ENCODE measurements around the gene MT1F. TPM values are rescaled to one million over a fixed set of nuclear protein-coding genes. Genes with fewer than 3 reads are reported as not detected.

The MT1F gene
- total RNA-seq, 2 experiments from 2014 or later: 7.0 to 7.1 TPM

- POLR2A ChIA-PET: no interaction called here
- no peaks in the 10 kb centered on the region for H3K9me3 Mint-ChIP-seq (ENCODE audit: low read depth)
Measured at GRCh38 chr16:56645311-56645710, 12.4 kb upstream of the MT1F start.

GRCh38 chr16:56645838-56646237 is 11.9 kb upstream of the MT1F start:
- Mint-ChIP-seq H3K27ac (no peak overlapping the region), H3K27me3 (peaks cover 32% of the 10 kb centered on the region), H3K9me3 (ENCODE audit: low read depth) (no peaks in the 10 kb centered on the region), H3K36me3 (ENCODE audit: low read depth) (no peaks in the 10 kb centered on the region), H3K4me1 (peaks cover 20% of the 10 kb centered on the region), H3K4me3 (no peak overlapping the region)
- ChIA-PET CTCF (interaction anchor here (1.5 to 2.6 kb wide), 2 partner anchors 45 to 69 kb away, joined by 3 to 7 read pairs; no protein-coding TSS in a partner anchor), POLR2A (interaction anchor here (0.7 kb wide), 1 partner anchor 143 kb away, joined by 3 read pairs; no protein-coding TSS in a partner anchor)
- ATAC-seq (no peak), DNase-seq (no peak)
- intact Hi-C loops (cut with DNase I, micrococcal nuclease): no loop called here

More at GRCh38 chr16:56645311-56645710, 12.4 kb upstream of the MT1F start:
- CTCF ChIA-PET: interaction anchor here (1.5 to 2.6 kb wide), 2 partner anchors 45 to 68 kb away, joined by 3 to 7 read pairs; no protein-coding TSS in a partner anchor
- H3K4me1 Mint-ChIP-seq: peaks cover 20% of the 10 kb centered on the region
- H3K27ac Mint-ChIP-seq: no peak overlapping the region
- H3K36me3 Mint-ChIP-seq (ENCODE audit: low read depth): no peaks in the 10 kb centered on the region
- intact Hi-C loops (cut with DNase I, micrococcal nuclease): no loop called here
- peaks cover 37% of the 10 kb centered on the region for H3K27me3 Mint-ChIP-seq
- ATAC-seq (no peak), DNase-seq (no peak)
- no peak overlapping the region for H3K4me3 Mint-ChIP-seq

GRCh38 chr16:56647641-56648431 is 9.9 kb upstream of the MT1F start:
- no peak overlapping the region for H3K27ac Mint-ChIP-seq
- no peaks in the 10 kb centered on the region for H3K9me3 Mint-ChIP-seq (ENCODE audit: low read depth)
- ChIA-PET POLR2A (no interaction called here), CTCF (no interaction called here)
- no peaks in the 10 kb centered on the region for H3K36me3 Mint-ChIP-seq (ENCODE audit: low read depth)
- H3K27me3 Mint-ChIP-seq: peaks cover 31% of the 10 kb centered on the region
- intact Hi-C loops (cut with DNase I, micrococcal nuclease): no loop called here
- H3K4me1 Mint-ChIP-seq: peaks cover 14% of the 10 kb centered on the region
- DNase-seq (no peak), ATAC-seq (no peak)
- H3K4me3 Mint-ChIP-seq: no peak overlapping the region

- peaks cover 31% of the 10 kb centered on the region for H3K27me3 Mint-ChIP-seq
- peaks cover under 1% of the 10 kb centered on the region for H3K4me1 Mint-ChIP-seq
- CTCF ChIA-PET: interaction anchor here (0.6 kb wide), 1 partner anchor 46 kb away, joined by 3 read pairs; no protein-coding TSS in a partner anchor
- POLR2A ChIA-PET: no interaction called here
- intact Hi-C loops (cut with DNase I, micrococcal nuclease): no loop called here
- DNase-seq: no peak
- H3K36me3 Mint-ChIP-seq (ENCODE audit: low read depth): no peaks in the 10 kb centered on the region
- no peak overlapping the region for H3K4me3 Mint-ChIP-seq
- no peak for ATAC-seq
- H3K27ac Mint-ChIP-seq: no peak overlapping the region
- H3K9me3 Mint-ChIP-seq (ENCODE audit: low read depth): no peaks in the 10 kb centered on the region
Measured at GRCh38 chr16:56649271-56649670, 8.5 kb upstream of the MT1F start.

GRCh38 chr16:56649820-56650219 is 7.9 kb upstream of the MT1F start:
- ATAC-seq (no peak), DNase-seq (no peak)
- no peaks in the 10 kb centered on the region for H3K4me1 Mint-ChIP-seq
- ChIA-PET POLR2A (no interaction called here), CTCF (no interaction called here)
- no peaks in the 10 kb centered on the region for H3K9me3 Mint-ChIP-seq (ENCODE audit: low read depth)
- peaks cover 32% of the 10 kb centered on the region for H3K27me3 Mint-ChIP-seq
- H3K4me3 Mint-ChIP-seq: no peak overlapping the region
- H3K27ac Mint-ChIP-seq: no peak overlapping the region
- intact Hi-C loops (cut with DNase I, micrococcal nuclease): no loop called here
- H3K36me3 Mint-ChIP-seq (ENCODE audit: low read depth): no peaks in the 10 kb centered on the region

- H3K9me3 Mint-ChIP-seq (ENCODE audit: low read depth): no peaks in the 10 kb centered on the region
- no peak for ATAC-seq
- ChIA-PET POLR2A (no interaction called here), CTCF (no interaction called here)
- no peak for DNase-seq
- H3K4me3 Mint-ChIP-seq: no peak within 1 kb of the TSS
- H3K27ac Mint-ChIP-seq: no peak within 1 kb of the TSS
- H3K27me3 Mint-ChIP-seq: peaks cover 29% of the 10 kb centered on the region
- no peaks in the 10 kb centered on the region for H3K36me3 Mint-ChIP-seq (ENCODE audit: low read depth)
- intact Hi-C loops (cut with DNase I, micrococcal nuclease): no loop called here
- no peaks in the 10 kb centered on the region for H3K4me1 Mint-ChIP-seq
Measured at GRCh38 chr16:56651586-56651985, 6.2 kb upstream of the MT1F start, which contains the start of gene MT1B. Gene MT1B, plus strand, starts transcription at chr16:56651886. Its CDS starts 68 bp downstream, at chr16:56651954.

GRCh38 chr16:56652600-56652999 is 5.2 kb upstream of the MT1F start:
- intact Hi-C loops (cut with DNase I, micrococcal nuclease): no loop called here
- DNase-seq (no peak), ATAC-seq (no peak)
- ChIA-PET CTCF (no interaction called here), POLR2A (no interaction called here)
- Mint-ChIP-seq H3K4me3 (no peak overlapping the region), H3K4me1 (peaks cover 3% of the 10 kb centered on the region), H3K27me3 (peaks cover 22% of the 10 kb centered on the region), H3K36me3 (ENCODE audit: low read depth) (no peaks in the 10 kb centered on the region), H3K9me3 (ENCODE audit: low read depth) (no peaks in the 10 kb centered on the region), H3K27ac (no peak overlapping the region)

GRCh38 chr16:56653218-56653617 is 4.5 kb upstream of the MT1F start:
- Mint-ChIP-seq H3K27me3 (peaks cover 17% of the 10 kb centered on the region), H3K4me1 (peaks cover 7% of the 10 kb centered on the region), H3K4me3 (no peak overlapping the region), H3K9me3 (ENCODE audit: low read depth) (no peaks in the 10 kb centered on the region), H3K27ac (no peak overlapping the region), H3K36me3 (ENCODE audit: low read depth) (no peaks in the 10 kb centered on the region)
- CTCF ChIA-PET: interaction anchor here (0.9 kb wide), 1 partner anchor 9 kb away, joined by 3 read pairs; no protein-coding TSS in a partner anchor
- intact Hi-C loops (cut with DNase I, micrococcal nuclease): no loop called here
- DNase-seq (no peak), ATAC-seq (no peak)
- POLR2A ChIA-PET: no interaction called here

GRCh38 chr16:56658327-56658875 is 642 bp downstream of the MT1F start:
- Mint-ChIP-seq H3K4me3 (peak overlapping the region; percentile 79), H3K4me1 (peaks cover 18% of the 10 kb centered on the region), H3K9me3 (ENCODE audit: low read depth) (no peaks in the 10 kb centered on the region), H3K27me3 (peaks cover 2% of the 10 kb centered on the region), H3K27ac (peak overlapping the region; percentile 76), H3K36me3 (ENCODE audit: low read depth) (no peaks in the 10 kb centered on the region)
- ChIA-PET POLR2A (interaction anchor here (0.6 to 1.2 kb wide), 2 partner anchors 15 to 24 kb away, joined by 3 read pairs; partner anchors contain the start of gene MT1X), CTCF (interaction anchor here (0.9 kb wide), 1 partner anchor 81 kb away, joined by 3 read pairs; no protein-coding TSS in a partner anchor)
- DNase-seq (no peak), ATAC-seq (no peak)
- intact Hi-C loops (cut with DNase I, micrococcal nuclease): no loop called here

- intact Hi-C loops (cut with DNase I, micrococcal nuclease): loop anchor here in 1 of 2 experiments (1.0 kb wide), 1 partner anchor 20 kb away; the partner anchor contains the start of gene MT1X
- DNase-seq (peak; percentile 68), ATAC-seq (peak; percentile 59)
- Mint-ChIP-seq H3K36me3 (ENCODE audit: low read depth) (no peaks in the 10 kb centered on the region), H3K4me1 (peaks cover 17% of the 10 kb centered on the region), H3K27me3 (peaks cover 23% of the 10 kb centered on the region), H3K9me3 (ENCODE audit: low read depth) (no peaks in the 10 kb centered on the region), H3K27ac (peak overlapping the region; percentile 3), H3K4me3 (peak overlapping the region; percentile 59)
- ChIA-PET CTCF (interaction anchor here (0.5 to 2.6 kb wide), 6 partner anchors 20 to 253 kb away, joined by 3 to 7 read pairs (median 3); partner anchors contain the start of genes MT1E and MT1X), POLR2A (interaction anchor here (1.5 kb wide), 1 partner anchor 13 kb away, joined by 5 read pairs; no protein-coding TSS in a partner anchor)
Measured at GRCh38 chr16:56662357-56663354, 4.9 kb downstream of the MT1F start.

- H3K27me3 Mint-ChIP-seq: peaks cover 39% of the 10 kb centered on the region
- H3K9me3 Mint-ChIP-seq (ENCODE audit: low read depth): no peaks in the 10 kb centered on the region
- no peak for ATAC-seq
- CTCF ChIA-PET: no interaction called here
- POLR2A ChIA-PET: no interaction called here
- H3K4me3 Mint-ChIP-seq: no peak overlapping the region
- H3K27ac Mint-ChIP-seq: no peak overlapping the region
- intact Hi-C loops (cut with DNase I, micrococcal nuclease): no loop called here
- DNase-seq: no peak
- H3K4me1 Mint-ChIP-seq: peaks cover 22% of the 10 kb centered on the region
- H3K36me3 Mint-ChIP-seq (ENCODE audit: low read depth): no peaks in the 10 kb centered on the region
Measured at GRCh38 chr16:56664506-56664905, 6.7 kb downstream of the MT1F start.

All from activated CD4-positive, alpha-beta T cell treated with anti-CD3 and anti-CD28 coated beads for 36 hours (primary cell).